GM12875 (cell line): ENCODE data around the gene EFCAB11.

ENCODE experiments used
- H3K4me3 ChIP-seq: one replicate; pipeline ENCODE4 v1.5.1; 2011; ENCODE audit warnings: low read depth, low read length, control low read depth
- CTCF ChIP-seq: IDR thresholded peaks from 2 replicates; pipeline ENCODE4 v1.5.1; 2011; ENCODE audit warnings: low read depth, mild to moderate bottlenecking, control low read depth, inconsistent platforms, low read length, moderate library complexity, borderline replicate concordance; ENCODE audit not compliant: insufficient read depth

Gene EFCAB11

GRCh38 chr14:89866458-89866857 is 88.1 kb downstream of the EFCAB11 start:
- H3K4me3 ChIP-seq: no peak overlapping the region

GRCh38 chr14:89865153-89865552 is 89.4 kb downstream of the EFCAB11 start:
- no peak overlapping the region for H3K4me3 ChIP-seq
- TF ChIP-seq CTCF: no peak

More at GRCh38 chr14:89866458-89866857, 88.1 kb downstream of the EFCAB11 start:
- no peak for TF ChIP-seq CTCF

- no peak for TF ChIP-seq CTCF
- H3K4me3 ChIP-seq: no peak overlapping the region
Observed at GRCh38 chr14:89862856-89863255, 91.7 kb downstream of the EFCAB11 start.

GRCh38 chr14:89861630-89862029 is 92.9 kb downstream of the EFCAB11 start:
- no peak overlapping the region for H3K4me3 ChIP-seq
- no peak for TF ChIP-seq CTCF

GRCh38 chr14:89858089-89858488 is 96.4 kb downstream of the EFCAB11 start:
- H3K4me3 ChIP-seq: no peak overlapping the region
- TF ChIP-seq CTCF: no peak

GRCh38 chr14:89856871-89857345 is 97.6 kb downstream of the EFCAB11 start:
- no peak overlapping the region for H3K4me3 ChIP-seq
- TF ChIP-seq CTCF: no peak

- TF ChIP-seq CTCF: no peak
Observed at GRCh38 chr14:89855961-89856656, 98.4 kb downstream of the EFCAB11 start.

More at GRCh38 chr14:89855961-89856656, 98.4 kb downstream of the EFCAB11 start:
- H3K4me3 ChIP-seq: no peak overlapping the region
